ENCODE measurements around the gene FBF1. TPM values are rescaled to one million over a fixed set of nuclear protein-coding genes. Genes with fewer than 3 reads are reported as not detected.
"Not testable (repeated sequence)": the region's sequence is repeated elsewhere in the genome, so short reads cannot be mapped to it uniquely, and the experiment has no call there.

FBF1 gene
- total RNA-seq, 2 donors from 2014 or later = 2.6 to 4.2 TPM

- ATAC-seq (no peak), DNase-seq (no peak)
- Histone ChIP-seq H3K27me3 (no peaks in the 10 kb centered on the region), H3K36me3 (replicated peaks in 1 of 2; ENCODE audit: insufficient read depth in 1 of 2, low read depth in 2 of 2) (no peaks in the 10 kb centered on the region), H3K27ac (peak overlapping the region in 3 of 4 donors; percentile 93), H3K9me3 (no peaks in the 10 kb centered on the region), H3K4me3 (no peak overlapping the region), H3K4me1 (peaks cover 51% of the 10 kb centered on the region)
- TF ChIP-seq CTCF (IDR thresholded peaks at IDR 0.05) (no peak), POLR2A (IDR thresholded peaks at IDR 0.05) (no peak)
- intact Hi-C loops (cut with DNase I) = no loop called here
- WGBS, 2 donors = 91 to 99% methylated on average over 8 to 38 of the region's 38 CpGs
Observed at GRCh38 chr17:75874323-75875181, 66.3 kb downstream of the FBF1 start.

- ATAC-seq (no peak), DNase-seq (no peak)
- WGBS, 2 donors = 74 to 85% methylated on average over 7 to 11 of the region's 11 CpGs
- Histone ChIP-seq H3K36me3 (replicated peaks in 1 of 2; ENCODE audit: insufficient read depth in 1 of 2, low read depth in 2 of 2) (no peaks in the 10 kb centered on the region), H3K27ac (peak overlapping the region; percentile 56 to 79 (median 76)), H3K4me1 (peaks cover 50% of the 10 kb centered on the region), H3K27me3 (no peaks in the 10 kb centered on the region), H3K4me3 (no peak overlapping the region), H3K9me3 (no peaks in the 10 kb centered on the region)
- intact Hi-C loops (cut with DNase I) = no loop called here
- TF ChIP-seq POLR2A (IDR thresholded peaks at IDR 0.05) (no peak), CTCF (IDR thresholded peaks at IDR 0.05) (no peak)
Observed at GRCh38 chr17:75873587-75874322, 67.1 kb downstream of the FBF1 start.

GRCh38 chr17:75872434-75873351 lies 68.1 kb downstream of the FBF1 start:
- peaks cover 40% of the 10 kb centered on the region for H3K4me1 ChIP-seq
- H3K4me3 ChIP-seq = no peak overlapping the region
- DNase-seq (peak; percentile 43 to 81 (median 62)), ATAC-seq (peak; percentile 12)
- intact Hi-C loops (cut with DNase I) = no loop called here
- no peaks in the 10 kb centered on the region for H3K9me3 ChIP-seq
- peak overlapping the region; percentile 56 to 79 (median 76) for H3K27ac ChIP-seq
- TF ChIP-seq POLR2A (IDR thresholded peaks at IDR 0.05) (peak in 2 of 3 donors; percentile 23 to 25), CTCF (IDR thresholded peaks at IDR 0.05) (no peak)
- H3K36me3 ChIP-seq (replicated peaks in 1 of 2; ENCODE audit: insufficient read depth in 1 of 2, low read depth in 2 of 2) = no peaks in the 10 kb centered on the region
- no peaks in the 10 kb centered on the region for H3K27me3 ChIP-seq
- WGBS, 2 donors = 44 to 51% methylated on average over 11 to 13 of the region's 13 CpGs

GRCh38 chr17:75870228-75870627 lies 70.6 kb downstream of the FBF1 start:
- H3K4me1 ChIP-seq = peaks cover 15% of the 10 kb centered on the region
- H3K4me3 ChIP-seq; H3K9me3 ChIP-seq; ATAC-seq; H3K36me3 ChIP-seq (replicated peaks in 1 of 2; ENCODE audit: insufficient read depth in 1 of 2, low read depth in 2 of 2); intact Hi-C loops (cut with DNase I); H3K27me3 ChIP-seq; DNase-seq: not testable (repeated sequence)
- H3K27ac ChIP-seq = peak overlapping the region in 1 of 4 donors; percentile 40
- 75 to 82% methylated on average over 10 of the region's 10 CpGs for WGBS, 2 donors
